HG02870 (cell line): ENCODE data around the gene AKAP13.

ENCODE experiments used
- ATAC-seq: cut with Tn5 transposase; IDR thresholded peaks from one replicate; pipeline ENCODE4 v1.9.1; 2021; ENCODE audit warnings: mild to moderate bottlenecking, moderate library complexity; ENCODE audit not compliant: unreplicated experiment

Gene AKAP13

GRCh38 chr15:85745023-85745422 lies 364.6 kb downstream of the AKAP13 start:
- no peak for ATAC-seq

GRCh38 chr15:85745525-85746150 lies 365.2 kb downstream of the AKAP13 start:
- no peak for ATAC-seq

- ATAC-seq = no peak
Measured at GRCh38 chr15:85746641-85747040, 366.2 kb downstream of the AKAP13 start.

GRCh38 chr15:85748176-85748575 lies 367.8 kb downstream of the AKAP13 start:
- ATAC-seq = no peak

GRCh38 chr15:85748729-85749128 lies 368.3 kb downstream of the AKAP13 start:
- ATAC-seq = no peak

GRCh38 chr15:85749261-85750151 lies 369.1 kb downstream of the AKAP13 start:
- ATAC-seq = no peak

- no peak for ATAC-seq
Measured at GRCh38 chr15:85750319-85751290, 370.2 kb downstream of the AKAP13 start.

GRCh38 chr15:85751291-85752123 lies 371.1 kb downstream of the AKAP13 start:
- ATAC-seq = no peak

- no peak for ATAC-seq
Measured at GRCh38 chr15:85752124-85752475, 371.7 kb downstream of the AKAP13 start.

GRCh38 chr15:85752491-85752961 lies 372.1 kb downstream of the AKAP13 start:
- no peak for ATAC-seq

- ATAC-seq = no peak
Measured at GRCh38 chr15:85753261-85753660, 372.9 kb downstream of the AKAP13 start.

- no peak for ATAC-seq
Measured at GRCh38 chr15:85753791-85754452, 373.5 kb downstream of the AKAP13 start.

GRCh38 chr15:85754989-85755388 lies 374.6 kb downstream of the AKAP13 start:
- ATAC-seq = no peak

- ATAC-seq = no peak
Measured at GRCh38 chr15:85755471-85755870, 375.1 kb downstream of the AKAP13 start.

- ATAC-seq = no peak
Measured at GRCh38 chr15:85755942-85756341, 375.5 kb downstream of the AKAP13 start.

GRCh38 chr15:85756411-85757072 lies 376.1 kb downstream of the AKAP13 start:
- no peak for ATAC-seq

GRCh38 chr15:85757073-85757938 lies 376.9 kb downstream of the AKAP13 start:
- no peak for ATAC-seq
